ENCODE measurements around the gene ICE2. TPM values are rescaled to one million over a fixed set of nuclear protein-coding genes. Genes with fewer than 3 reads are reported as not detected.

Gene ICE2, protein sequence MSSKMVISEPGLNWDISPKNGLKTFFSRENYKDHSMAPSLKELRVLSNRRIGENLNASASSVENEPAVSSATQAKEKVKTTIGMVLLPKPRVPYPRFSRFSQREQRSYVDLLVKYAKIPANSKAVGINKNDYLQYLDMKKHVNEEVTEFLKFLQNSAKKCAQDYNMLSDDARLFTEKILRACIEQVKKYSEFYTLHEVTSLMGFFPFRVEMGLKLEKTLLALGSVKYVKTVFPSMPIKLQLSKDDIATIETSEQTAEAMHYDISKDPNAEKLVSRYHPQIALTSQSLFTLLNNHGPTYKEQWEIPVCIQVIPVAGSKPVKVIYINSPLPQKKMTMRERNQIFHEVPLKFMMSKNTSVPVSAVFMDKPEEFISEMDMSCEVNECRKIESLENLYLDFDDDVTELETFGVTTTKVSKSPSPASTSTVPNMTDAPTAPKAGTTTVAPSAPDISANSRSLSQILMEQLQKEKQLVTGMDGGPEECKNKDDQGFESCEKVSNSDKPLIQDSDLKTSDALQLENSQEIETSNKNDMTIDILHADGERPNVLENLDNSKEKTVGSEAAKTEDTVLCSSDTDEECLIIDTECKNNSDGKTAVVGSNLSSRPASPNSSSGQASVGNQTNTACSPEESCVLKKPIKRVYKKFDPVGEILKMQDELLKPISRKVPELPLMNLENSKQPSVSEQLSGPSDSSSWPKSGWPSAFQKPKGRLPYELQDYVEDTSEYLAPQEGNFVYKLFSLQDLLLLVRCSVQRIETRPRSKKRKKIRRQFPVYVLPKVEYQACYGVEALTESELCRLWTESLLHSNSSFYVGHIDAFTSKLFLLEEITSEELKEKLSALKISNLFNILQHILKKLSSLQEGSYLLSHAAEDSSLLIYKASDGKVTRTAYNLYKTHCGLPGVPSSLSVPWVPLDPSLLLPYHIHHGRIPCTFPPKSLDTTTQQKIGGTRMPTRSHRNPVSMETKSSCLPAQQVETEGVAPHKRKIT
- total RNA-seq (2022; extraction: Qiagen RNA extraction; ENCODE audit: low read depth): 33.2 to 39.4 TPM (median 35.9 TPM) in 5 replicates

DNA sequence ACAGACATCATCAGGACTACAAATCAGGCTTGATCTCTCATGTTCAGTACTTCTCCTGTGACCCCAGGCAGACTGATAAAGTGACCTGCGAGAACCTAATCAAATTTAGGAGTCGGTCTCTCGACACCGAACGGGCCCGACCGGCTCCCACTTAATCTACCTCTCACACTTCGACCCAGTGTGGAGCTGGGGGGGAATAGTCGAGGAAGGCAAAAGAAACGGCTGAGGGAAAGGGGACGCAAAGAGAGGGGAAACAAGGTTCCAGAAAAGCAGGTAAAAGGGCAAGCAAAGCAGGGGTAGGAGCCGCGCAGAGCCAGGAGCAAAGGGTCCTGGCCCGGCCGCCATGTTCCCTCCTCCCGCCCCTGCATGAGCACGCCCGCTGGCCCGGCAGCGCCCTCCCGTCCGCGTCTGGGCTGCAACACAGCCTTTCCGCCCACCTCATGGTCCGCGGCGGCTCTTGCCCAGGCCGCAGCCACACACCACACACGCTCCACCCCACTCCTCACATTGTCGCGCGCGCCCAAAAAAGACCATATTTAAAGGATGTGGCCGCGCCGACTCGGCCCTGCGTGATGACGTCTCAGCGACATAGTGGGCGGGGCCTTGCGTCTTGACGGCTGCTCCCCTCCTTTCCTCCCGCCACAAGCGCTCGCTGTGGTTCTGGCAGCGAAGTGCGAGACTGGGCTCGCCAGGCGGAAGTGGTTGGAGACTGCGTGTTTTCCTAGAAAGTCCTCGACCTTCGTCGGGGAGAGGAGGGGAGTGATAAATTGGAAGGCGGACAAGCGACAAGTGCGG lies at the start of gene ICE2:
ICE2 (minus strand) TSS at position 577 of the 795 bp plus-strand sequence. CDS start 1,165 bp downstream, outside the sequence.

DNA sequence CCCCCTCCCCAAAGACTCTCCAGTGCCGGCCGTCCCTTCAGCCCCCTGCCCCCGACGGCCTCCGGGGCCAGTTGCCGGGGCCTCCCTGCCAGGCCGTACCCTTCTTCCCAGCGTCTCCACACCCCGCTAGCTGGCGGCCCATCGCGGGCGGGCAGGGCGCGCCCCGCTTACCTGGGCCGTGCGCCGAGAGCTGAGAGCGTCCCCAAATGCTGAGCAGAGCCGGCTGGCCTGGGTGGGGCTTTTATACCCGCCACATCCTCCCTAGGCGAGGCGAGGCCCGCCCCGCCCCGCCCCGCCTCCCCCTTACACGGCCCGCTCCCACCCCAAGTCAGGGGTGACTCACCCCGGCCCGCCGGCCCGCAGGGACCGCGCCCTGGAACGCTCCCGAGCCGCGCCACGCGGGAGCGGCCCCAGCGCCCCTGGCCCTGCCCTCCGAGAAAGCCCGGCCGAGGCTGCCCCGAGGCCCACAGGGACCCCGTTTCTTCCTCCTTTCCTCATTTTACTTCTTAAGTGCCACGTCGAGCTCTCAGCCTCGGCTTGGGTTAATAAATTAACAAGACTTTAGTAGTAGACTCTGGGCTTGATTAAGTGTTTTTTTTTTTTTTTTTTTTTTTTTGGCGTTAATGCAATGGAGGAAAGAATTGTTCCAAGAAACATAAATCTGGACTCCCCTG lies 81.0 kb downstream of the ICE2 start, which contains the start of gene ANXA2:
ANXA2 (minus strand) TSS at position 215 of the 674 bp plus-strand sequence. CDS start 11,911 bp downstream, outside the sequence.

Other genes with a start within 250 kb of the ICE2 start
- gene ANXA2, start 81.2 kb downstream of the ICE2 start, total RNA-seq (2022; extraction: Qiagen RNA extraction; ENCODE audit: low read depth): 5,148 to 5,898 TPM (median 5,154 TPM) in 5 replicates

All from A549 treated with GW870086 at 1 μM for 4 hours (cell line).